WTC11 (cell line): ENCODE results near the gene TMEM202. TPM values are rescaled to one million over a fixed set of nuclear protein-coding genes. Genes with fewer than 3 reads are reported as not detected.

Experiments
- ATAC-seq: fragments of 200-7000 bp; cut with Tn5 transposase; 2 replicates; pipeline ENCODE4 v1.10.0; 2021; ENCODE audit warnings: mild to moderate bottlenecking, moderate library complexity
- CTCF ChIA-PET: fragments of 300-600 bp; sonication (Branson Sonifier 250); formaldehyde crosslinking; loops from one replicate; lab custom pipeline; 2021; ENCODE audit warnings: antibody characterized with exemption; lab: Charles Lee
- POLR2A ChIA-PET: fragments of 350-600 bp; sonication (Branson Sonifier 250); formaldehyde crosslinking; loops from one replicate; lab custom pipeline; 2021; ENCODE audit warnings: antibody characterized with exemption; lab: Charles Lee
- DNase-seq: peaks from one replicate; pipeline ENCODE4 v3.0.0; 2021; ENCODE audit warnings: low spot score
- H3K27ac Mint-ChIP-seq: 2 replicates; pipeline ENCODE4 v1.8.0; 2021; ENCODE audit warnings: mixed read lengths
- H3K27me3 Mint-ChIP-seq: 2 replicates; pipeline ENCODE4 v1.8.0; 2021; ENCODE audit warnings: low read depth, mild to moderate bottlenecking, moderate library complexity, mixed read lengths
- H3K36me3 Mint-ChIP-seq: 2 replicates; pipeline ENCODE4 v1.8.0; 2021; ENCODE audit warnings: mixed read lengths
- H3K4me1 Mint-ChIP-seq: 2 replicates; pipeline ENCODE4 v1.8.0; 2022; ENCODE audit warnings: mixed read lengths
- H3K4me3 Mint-ChIP-seq: 2 replicates; pipeline ENCODE4 v1.8.0; 2021; ENCODE audit warnings: mild to moderate bottlenecking, moderate library complexity, mixed read lengths
- H3K9me3 Mint-ChIP-seq: 2 replicates; pipeline ENCODE4 v1.8.0; 2021; ENCODE audit warnings: mixed read lengths
- AR ChIP-seq: fragments of 250-450 bp; sonication (Bioruptor Pico); IDR thresholded peaks from 2 replicates; pipeline ENCODE4 v1.9.0; 2021; ENCODE audit warnings: mild to moderate bottlenecking
- ATF2 ChIP-seq: sonication (generic); formaldehyde crosslinking; IDR thresholded peaks from 2 replicates; pipeline ENCODE4 v1.8.1; 2022; ENCODE audit warnings: low read depth, missing genetic modification reagents, borderline replicate concordance
- ATF6 ChIP-seq: sonication (generic); formaldehyde crosslinking; IDR thresholded peaks from 2 replicates; pipeline ENCODE4 v1.8.1; 2023; ENCODE audit warnings: mild to moderate bottlenecking, missing genetic modification reagents
- CTCF ChIP-seq: fragments of 200-600 bp; IDR thresholded peaks from 2 replicates; pipeline ENCODE4 v1.8.0; 2022; ENCODE audit warnings: antibody characterized with exemption
- FOXJ3 ChIP-seq: sonication (generic); formaldehyde crosslinking; IDR thresholded peaks from 2 replicates; pipeline ENCODE4 v1.9.0; 2021; ENCODE audit warnings: missing genetic modification reagents, mild to moderate bottlenecking, borderline replicate concordance
- SMAD3 ChIP-seq: sonication (generic); formaldehyde crosslinking; IDR thresholded peaks from 2 replicates; pipeline ENCODE4 v1.8.0; 2022; ENCODE audit warnings: missing genetic modification reagents, mild to moderate bottlenecking, borderline replicate concordance
- SP1 ChIP-seq: sonication (generic); formaldehyde crosslinking; conservative IDR thresholded peaks from 2 replicates; pipeline ENCODE4 v1.8.1; 2022; ENCODE audit warnings: missing genetic modification reagents
- USF1 ChIP-seq: sonication (generic); formaldehyde crosslinking; IDR thresholded peaks from 2 replicates; pipeline ENCODE4 v1.8.0; 2022; ENCODE audit warnings: mild to moderate bottlenecking, missing genetic modification reagents
- USF2 ChIP-seq: sonication (generic); formaldehyde crosslinking; IDR thresholded peaks from 2 replicates; pipeline ENCODE4 v1.8.1; 2023; ENCODE audit warnings: mild to moderate bottlenecking, missing genetic modification reagents, moderate library complexity
- ZNF219 ChIP-seq: sonication (generic); formaldehyde crosslinking; IDR thresholded peaks from 2 replicates; pipeline ENCODE4 v1.8.0; 2023; ENCODE audit warnings: missing genetic modification reagents, mild to moderate bottlenecking, borderline replicate concordance
- ZNF263 ChIP-seq: sonication (generic); formaldehyde crosslinking; IDR thresholded peaks from 2 replicates; pipeline ENCODE4 v1.8.1; 2022; ENCODE audit warnings: low read depth, mild to moderate bottlenecking, moderate library complexity, missing genetic modification reagents
- ZNF416 ChIP-seq: fragments of 250-450 bp; sonication (Bioruptor Pico); IDR thresholded peaks from 2 replicates; pipeline ENCODE4 v1.9.0; 2021; ENCODE audit warnings: mild to moderate bottlenecking, inconsistent platforms
- ZNF425 ChIP-seq: fragments of 250-450 bp; sonication (Bioruptor Pico); conservative IDR thresholded peaks from 2 replicates; pipeline ENCODE4 v1.9.0; 2021; ENCODE audit warnings: mild to moderate bottlenecking
- ZNF532 ChIP-seq: fragments of 250-450 bp; sonication (Bioruptor Pico); IDR thresholded peaks from 2 replicates; pipeline ENCODE4 v1.9.0; 2021; ENCODE audit warnings: mild to moderate bottlenecking, borderline replicate concordance
- total RNA-seq: library from RNA; stranded (reverse); gene quantifications from 3 replicates; pipeline ENCODE4 v1.2.3, GENCODE V29; 2021

The TMEM202 gene
- total RNA-seq, 1 experiment from 2014 or later, result not detected

- TF ChIP-seq ZNF532, result no peak
- TF ChIP-seq USF1 (CRISPR knock-in tag), result no peak
- no peak for TF ChIP-seq SP1
- TF ChIP-seq USF2, result no peak
These were observed 6.3 kb downstream of the TMEM202 start (continued) for GRCh38 chr15:72404356-72404755.

- H3K4me1 Mint-ChIP-seq, result no peaks in the 10 kb centered on the region
- no peak for DNase-seq
- CTCF ChIA-PET, result interaction anchor here (1.4 kb wide), 1 partner anchor 23 kb away, joined by 3 read pairs; no protein-coding TSS in a partner anchor
- no peak overlapping the region for H3K4me3 Mint-ChIP-seq
- ATAC-seq, result no peak
- POLR2A ChIA-PET, result no interaction called here
- H3K27ac Mint-ChIP-seq, result no peak overlapping the region
- peaks cover 62% of the 10 kb centered on the region for H3K27me3 Mint-ChIP-seq
- H3K36me3 Mint-ChIP-seq, result no peaks in the 10 kb centered on the region
- H3K9me3 Mint-ChIP-seq, result no peaks in the 10 kb centered on the region
- TF ChIP-seq SMAD3 (CRISPR knock-in tag) (no peak), FOXJ3 (CRISPR knock-in tag) (no peak), ZNF416 (no peak), CTCF (no peak), ZNF532 (no peak), ZNF425 (CRISPR knock-in tag) (no peak), ZNF263 (CRISPR knock-in tag) (no peak), ATF6 (CRISPR knock-in tag) (no peak), ATF2 (no peak), AR (CRISPR knock-in tag) (no peak), ZNF219 (CRISPR knock-in tag) (no peak)
These were observed 6.7 kb downstream of the TMEM202 start for GRCh38 chr15:72404841-72405240.
